KMS-11 (cell line): ENCODE results near the gene FBXO38.

Source experiments
- H2AFZ ChIP-seq: fragments of 200-600 bp; sonication (generic); 2 replicates; pipeline ENCODE4 v1.6.1; 2016; ENCODE audit warnings: antibody characterized with exemption, mixed run types, low read depth
- H3K27ac ChIP-seq: fragments of 200-600 bp; sonication (generic); 2 replicates; pipeline ENCODE4 v1.6.1; 2016; ENCODE audit warnings: mild to moderate bottlenecking, mixed run types
- H3K27me3 ChIP-seq: fragments of 200-600 bp; sonication (generic); 2 replicates; pipeline ENCODE4 v1.6.1; 2017; ENCODE audit warnings: mild to moderate bottlenecking, low read depth, mixed run types, moderate library complexity; ENCODE audit not compliant: insufficient read depth
- H3K36me3 ChIP-seq: fragments of 200-600 bp; sonication (generic); 2 replicates; pipeline ENCODE4 v1.6.1; 2017; ENCODE audit warnings: mild to moderate bottlenecking, mixed run types; ENCODE audit not compliant: insufficient read depth
- H3K4me1 ChIP-seq: fragments of 200-600 bp; sonication (generic); 2 replicates; pipeline ENCODE4 v1.6.1; 2016; ENCODE audit warnings: mild to moderate bottlenecking, low read depth, mixed run types; ENCODE audit not compliant: poor library complexity, severe bottlenecking
- H3K4me2 ChIP-seq: fragments of 200-600 bp; sonication (generic); 2 replicates; pipeline ENCODE4 v1.7.0; 2016; ENCODE audit warnings: mild to moderate bottlenecking, mixed run types
- H3K4me3 ChIP-seq: fragments of 200-600 bp; sonication (generic); IDR thresholded peaks from 2 replicates; pipeline ENCODE4 v1.6.1; 2017; ENCODE audit warnings: low read depth, low read length, mixed read lengths; ENCODE audit not compliant: insufficient read depth
- H3K79me2 ChIP-seq: fragments of 200-600 bp; sonication (generic); 2 replicates; pipeline ENCODE4 v1.6.1; 2016; ENCODE audit warnings: low read depth, mixed run types; ENCODE audit not compliant: insufficient read depth
- H3K9ac ChIP-seq: fragments of 200-600 bp; sonication (generic); 2 replicates; pipeline ENCODE4 v1.6.1; 2016; ENCODE audit warnings: mild to moderate bottlenecking, mixed run types
- H4K20me1 ChIP-seq: fragments of 200-600 bp; sonication (generic); 2 replicates; pipeline ENCODE4 v1.6.1; 2016; ENCODE audit warnings: mild to moderate bottlenecking, mixed run types; ENCODE audit not compliant: insufficient read depth
- TF ChIP-seq, protein P1 (sequence below): fragments of 200-600 bp; sonication (generic); conservative IDR thresholded peaks from 2 replicates; pipeline ENCODE4 v1.6.1; 2017; ENCODE audit warnings: low read depth, mild to moderate bottlenecking, antibody characterized with exemption, low read length, moderate library complexity, mixed read lengths

The FBXO38 gene

DNA sequence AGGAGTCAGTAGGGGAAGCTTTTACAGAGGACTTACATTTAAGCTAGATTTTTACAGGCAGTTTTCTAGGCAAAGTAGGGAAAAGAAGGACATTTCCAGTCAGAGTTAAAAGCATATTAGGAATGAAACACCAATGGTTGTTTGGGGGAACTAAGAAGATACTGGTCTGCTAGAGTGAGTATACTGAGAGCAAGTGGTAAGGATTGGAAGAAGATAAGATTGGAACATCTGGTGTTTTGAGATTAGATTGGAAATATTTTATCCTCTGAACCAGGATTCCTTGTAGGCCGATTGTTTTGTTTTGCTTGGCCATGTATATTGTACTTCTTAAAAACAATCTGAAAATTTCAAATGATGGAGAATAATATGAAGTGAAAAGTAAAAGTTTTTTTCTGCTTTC is 7.7 kb downstream of the FBXO38 start:
- Histone ChIP-seq H2AFZ (no peak overlapping the region), H3K9ac (no peak overlapping the region), H3K27ac (no peak overlapping the region), H3K36me3 (peaks cover 4% of the 10 kb centered on the region; the same call in 1 of the 2 replicates), H3K4me1 (no peaks in the 10 kb centered on the region), H3K27me3 (no peaks in the 10 kb centered on the region), H3K79me2 (peaks cover 26% of the 10 kb centered on the region; the same call in 1 of the 2 replicates), H3K4me3 (no peak overlapping the region), H4K20me1 (no peaks in the 10 kb centered on the region), H3K4me2 (no peak overlapping the region)
- TF ChIP-seq, protein P1, sequence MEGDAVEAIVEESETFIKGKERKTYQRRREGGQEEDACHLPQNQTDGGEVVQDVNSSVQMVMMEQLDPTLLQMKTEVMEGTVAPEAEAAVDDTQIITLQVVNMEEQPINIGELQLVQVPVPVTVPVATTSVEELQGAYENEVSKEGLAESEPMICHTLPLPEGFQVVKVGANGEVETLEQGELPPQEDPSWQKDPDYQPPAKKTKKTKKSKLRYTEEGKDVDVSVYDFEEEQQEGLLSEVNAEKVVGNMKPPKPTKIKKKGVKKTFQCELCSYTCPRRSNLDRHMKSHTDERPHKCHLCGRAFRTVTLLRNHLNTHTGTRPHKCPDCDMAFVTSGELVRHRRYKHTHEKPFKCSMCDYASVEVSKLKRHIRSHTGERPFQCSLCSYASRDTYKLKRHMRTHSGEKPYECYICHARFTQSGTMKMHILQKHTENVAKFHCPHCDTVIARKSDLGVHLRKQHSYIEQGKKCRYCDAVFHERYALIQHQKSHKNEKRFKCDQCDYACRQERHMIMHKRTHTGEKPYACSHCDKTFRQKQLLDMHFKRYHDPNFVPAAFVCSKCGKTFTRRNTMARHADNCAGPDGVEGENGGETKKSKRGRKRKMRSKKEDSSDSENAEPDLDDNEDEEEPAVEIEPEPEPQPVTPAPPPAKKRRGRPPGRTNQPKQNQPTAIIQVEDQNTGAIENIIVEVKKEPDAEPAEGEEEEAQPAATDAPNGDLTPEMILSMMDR: no peak

GRCh38 chr5:148393390-148393741 is 9.6 kb downstream of the FBXO38 start:
- Histone ChIP-seq H3K4me2 (no peak overlapping the region), H3K9ac (no peak overlapping the region), H3K4me1 (no peaks in the 10 kb centered on the region), H3K27me3 (no peaks in the 10 kb centered on the region), H3K36me3 (peaks cover 4% of the 10 kb centered on the region; the same call in 1 of the 2 replicates), H3K27ac (no peak overlapping the region), H2AFZ (no peak overlapping the region), H3K4me3 (no peak overlapping the region), H4K20me1 (no peaks in the 10 kb centered on the region), H3K79me2 (peaks cover 16% of the 10 kb centered on the region; the same call in 1 of the 2 replicates)
- TF ChIP-seq, protein P1: no peak

DNA sequence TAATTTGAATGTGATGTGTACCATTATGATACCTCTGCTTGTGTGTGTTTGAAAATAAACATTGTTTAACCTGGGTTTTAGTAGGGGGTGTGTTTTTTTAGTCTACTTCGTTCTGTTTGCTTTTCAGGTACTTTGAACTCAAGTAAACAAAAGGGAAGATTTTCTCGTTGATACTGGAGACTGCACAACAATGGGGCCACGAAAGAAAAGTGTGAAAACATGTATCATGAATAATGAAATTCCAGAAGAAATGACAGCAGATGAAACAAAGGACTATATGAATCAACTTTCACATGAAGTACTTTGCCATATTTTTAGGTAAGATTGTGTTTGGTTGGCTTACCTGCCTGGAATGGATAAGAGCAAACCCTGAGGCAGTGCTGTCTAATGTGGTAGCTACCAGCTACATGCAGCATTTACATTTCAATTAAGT is 10.8 kb downstream of the FBXO38 start:
- no peaks in the 10 kb centered on the region for H4K20me1 ChIP-seq
- no peak overlapping the region for H3K27ac ChIP-seq
- no peak overlapping the region for H3K4me3 ChIP-seq
- H3K4me2 ChIP-seq: no peak overlapping the region
- peaks cover 4% of the 10 kb centered on the region; the same call in 1 of the 2 replicates for H3K36me3 ChIP-seq
- no peak overlapping the region for H3K9ac ChIP-seq
- no peaks in the 10 kb centered on the region for H3K27me3 ChIP-seq
- H3K4me1 ChIP-seq: no peaks in the 10 kb centered on the region
- H2AFZ ChIP-seq: no peak overlapping the region
- H3K79me2 ChIP-seq: peaks cover 13% of the 10 kb centered on the region; the same call in 1 of the 2 replicates
- TF ChIP-seq, protein P1: no peak

- Histone ChIP-seq H2AFZ (no peak overlapping the region), H3K27ac (no peak overlapping the region), H3K4me1 (no peaks in the 10 kb centered on the region), H3K79me2 (peaks cover 13% of the 10 kb centered on the region; the same call in 1 of the 2 replicates), H3K9ac (no peak overlapping the region), H3K36me3 (peaks cover 4% of the 10 kb centered on the region; the same call in 1 of the 2 replicates), H3K4me3 (no peak overlapping the region), H4K20me1 (no peaks in the 10 kb centered on the region), H3K4me2 (no peak overlapping the region), H3K27me3 (no peaks in the 10 kb centered on the region)
- TF ChIP-seq, protein P1: no peak
Observed at GRCh38 chr5:148395031-148395430, 11.3 kb downstream of the FBXO38 start.
